AG04450 (cell line): ENCODE data around the gene ZNF235. TPM values are rescaled to one million over a fixed set of nuclear protein-coding genes. Genes with fewer than 3 reads are reported as not detected.

Experiments
- CTCF ChIA-PET: fragments of 300-600, 350-600 bp; formaldehyde crosslinking; extraction: SDS; loops from one replicate; lab custom pipeline; 2022; ENCODE audit warnings: antibody characterized with exemption, inconsistent platforms; lab: Charles Lee
- POLR2A ChIA-PET: fragments of 350-600 bp; formaldehyde crosslinking; extraction: SDS; loops from one replicate; lab custom pipeline; 2021; ENCODE audit warnings: antibody characterized with exemption, inconsistent platforms; lab: Yijun Ruan, JAX
- DNase-seq: peaks from one replicate; pipeline ENCODE4 v3.0.0-alpha.2; 2011; ENCODE audit warnings: low read depth, low spot score
- H3K27ac ChIP-seq: one replicate; pipeline ENCODE4 v1.5.1; 2012; ENCODE audit warnings: low read depth, low read length, control low read depth
- H3K27me3 ChIP-seq: one replicate; pipeline ENCODE4 v1.6.0; 2012; ENCODE audit warnings: low read length; ENCODE audit not compliant: control insufficient read depth, insufficient read depth
- H3K4me3 ChIP-seq: 2 replicates; pipeline ENCODE4 v1.5.1; 2011; ENCODE audit warnings: mild to moderate bottlenecking, low read depth, low read length, control low read depth
- H3K9me3 ChIP-seq: 2 replicates; pipeline ENCODE4 v1.5.1; 2012; ENCODE audit warnings: low read length; ENCODE audit not compliant: control insufficient read depth, insufficient read depth
- CTCF ChIP-seq: IDR thresholded peaks from 2 replicates; pipeline ENCODE4 v1.5.1; 2011; ENCODE audit warnings: low read depth, low read length, control low read depth, inconsistent platforms
- polyA plus RNA-seq: library from polyadenylated mRNA; depleted of rRNA; stranded (reverse); fragments of >200 nt; gene quantifications from 2 replicates; pipeline ENCODE4 v1.2.3, GENCODE V29; 2011; rRNA removed
- small RNA-seq: library from RNA; depleted of rRNA; stranded (forward); fragments of <200 nt; gene quantifications from one replicate; pipeline ENCODE3, GENCODE V24; 2012; ENCODE audit warnings: low read depth; ENCODE audit not compliant: insufficient read length

The ZNF235 gene
- polyA plus RNA-seq, 1 experiment = 3.6 TPM

DNA sequence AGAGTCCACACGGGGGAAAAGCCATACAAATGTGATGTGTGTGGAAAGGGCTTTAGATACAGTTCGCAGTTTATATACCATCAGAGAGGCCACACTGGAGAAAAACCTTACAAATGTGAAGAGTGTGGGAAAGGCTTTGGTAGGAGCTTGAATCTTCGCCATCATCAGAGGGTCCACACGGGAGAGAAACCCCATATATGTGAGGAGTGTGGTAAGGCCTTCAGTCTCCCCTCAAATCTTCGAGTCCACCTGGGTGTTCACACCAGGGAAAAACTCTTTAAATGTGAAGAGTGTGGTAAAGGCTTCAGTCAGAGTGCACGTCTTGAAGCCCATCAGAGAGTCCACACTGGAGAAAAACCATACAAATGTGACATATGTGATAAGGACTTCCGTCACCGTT lies 68.4 kb downstream of the ZNF235 start:
- Histone ChIP-seq H3K27me3 (no peaks in the 10 kb centered on the region), H3K9me3 (peaks cover 6% of the 10 kb centered on the region; the same call in 1 of the 2 replicates), H3K27ac (no peak overlapping the region), H3K4me3 (no peak overlapping the region)
- TF ChIP-seq CTCF = no peak
- POLR2A ChIA-PET = no interaction called here
- CTCF ChIA-PET = no interaction called here
- DNase-seq = no peak

Small RNAs within 50 kb of the gene (small RNA-seq; reads per million reads assigned to genes)
- not detected for gene NDUFA3P1

Other genes starting within 250 kb of the ZNF235 start
- 1.5 and 1.6 TPM in 2 replicates for gene ZNF284, start 232.9 kb downstream of the ZNF235 start, polyA plus RNA-seq
- gene ZNF224, start 210.7 kb downstream of the ZNF235 start, polyA plus RNA-seq = 14.4 and 17.5 TPM in 2 replicates
- 3.1 and 5.1 TPM in 2 replicates for gene ZNF225, start 191.6 kb downstream of the ZNF235 start, polyA plus RNA-seq
- gene ZNF234, start 163.5 kb downstream of the ZNF235 start, polyA plus RNA-seq = 6.0 and 6.5 TPM in 2 replicates
- 30.5 and 36.1 TPM in 2 replicates for gene ZNF226, start 139.9 kb downstream of the ZNF235 start, polyA plus RNA-seq
- 9.9 and 11.8 TPM in 2 replicates for gene ZNF227, start 92.5 kb downstream of the ZNF235 start, polyA plus RNA-seq
- gene ZNF233, start 45.1 kb downstream of the ZNF235 start, polyA plus RNA-seq = 1.3 and 2.0 TPM in 2 replicates
- 5.2 and 6.9 TPM in 2 replicates for gene ZNF112, start 51.7 kb upstream of the ZNF235 start, polyA plus RNA-seq
- 3.2 and 4.4 TPM in 2 replicates for gene ZNF285, start 96.6 kb upstream of the ZNF235 start, polyA plus RNA-seq
- 12.8 TPM in 2 replicates for gene ZNF229, start 143.4 kb upstream of the ZNF235 start, polyA plus RNA-seq
- 2.1 and 2.2 TPM in 2 replicates for gene ZNF180, start 195.5 kb upstream of the ZNF235 start, polyA plus RNA-seq
- not detected in 2 replicates for gene CEACAM20, start 224.7 kb upstream of the ZNF235 start, polyA plus RNA-seq